Neutrophil (primary cell): ENCODE data around the gene CCDC149.

Experiments
- H3K27ac ChIP-seq: fragments of 200-600 bp; sonication (generic); 2 replicates; pipeline ENCODE4 v1.5.1; 2016; ENCODE audit warnings: mild to moderate bottlenecking, moderate library complexity
- H3K27me3 ChIP-seq: fragments of 200-600 bp; sonication (generic); 2 replicates; pipeline ENCODE4 v1.6.0; 2016; ENCODE audit warnings: mild to moderate bottlenecking
- H3K36me3 ChIP-seq: fragments of 200-600 bp; sonication (generic); 2 replicates; pipeline ENCODE4 v1.5.1; 2017
- H3K4me1 ChIP-seq, 2 experiments: fragments of 200-600 bp in 1 of 2; sonication (generic) in 1 of 2; 1 replicate in 1 of 2; 2 replicates in 1 of 2; pipeline versions ENCODE4 v1.5.1 to v1.6.1; 2013 to 2016; ENCODE audit warnings: low read depth in 1 of 2, low read length in 1 of 2, mild to moderate bottlenecking in 1 of 2, moderate library complexity in 1 of 2; ENCODE audit not compliant: control insufficient read depth in 1 of 2, insufficient read depth in 1 of 2
- H3K4me3 ChIP-seq, 2 experiments: fragments of 200-600 bp in 1 of 2; sonication (generic) in 1 of 2; 1 replicate in 1 of 2; 2 replicates in 1 of 2; pipeline ENCODE4 v1.5.1; 2013 to 2016; ENCODE audit warnings: low read depth in 1 of 2, low read length in 1 of 2, mild to moderate bottlenecking in 1 of 2, moderate library complexity in 1 of 2
- H3K9me3 ChIP-seq: fragments of 200-600 bp; sonication (generic); 2 replicates; pipeline ENCODE4 v1.5.1; 2016
- TF ChIP-seq, protein P1 (sequence below): fragments of 200-600 bp; sonication (generic); IDR thresholded peaks from 2 replicates; pipeline ENCODE4 v1.5.1; 2016; ENCODE audit warnings: antibody characterized with exemption

Gene CCDC149

GRCh38 chr4:24805566-24805965, 107.3 kb downstream of the CCDC149 start:
- Histone ChIP-seq H3K27ac (no peak overlapping the region), H3K4me1 (peaks cover 0 to 1% of the 10 kb centered on the region in 2 experiments), H3K36me3 (no peaks in the 10 kb centered on the region), H3K9me3 (no peaks in the 10 kb centered on the region), H3K4me3 (no peak overlapping the region), H3K27me3 (peaks cover 26% of the 10 kb centered on the region)
- TF ChIP-seq, protein P1, sequence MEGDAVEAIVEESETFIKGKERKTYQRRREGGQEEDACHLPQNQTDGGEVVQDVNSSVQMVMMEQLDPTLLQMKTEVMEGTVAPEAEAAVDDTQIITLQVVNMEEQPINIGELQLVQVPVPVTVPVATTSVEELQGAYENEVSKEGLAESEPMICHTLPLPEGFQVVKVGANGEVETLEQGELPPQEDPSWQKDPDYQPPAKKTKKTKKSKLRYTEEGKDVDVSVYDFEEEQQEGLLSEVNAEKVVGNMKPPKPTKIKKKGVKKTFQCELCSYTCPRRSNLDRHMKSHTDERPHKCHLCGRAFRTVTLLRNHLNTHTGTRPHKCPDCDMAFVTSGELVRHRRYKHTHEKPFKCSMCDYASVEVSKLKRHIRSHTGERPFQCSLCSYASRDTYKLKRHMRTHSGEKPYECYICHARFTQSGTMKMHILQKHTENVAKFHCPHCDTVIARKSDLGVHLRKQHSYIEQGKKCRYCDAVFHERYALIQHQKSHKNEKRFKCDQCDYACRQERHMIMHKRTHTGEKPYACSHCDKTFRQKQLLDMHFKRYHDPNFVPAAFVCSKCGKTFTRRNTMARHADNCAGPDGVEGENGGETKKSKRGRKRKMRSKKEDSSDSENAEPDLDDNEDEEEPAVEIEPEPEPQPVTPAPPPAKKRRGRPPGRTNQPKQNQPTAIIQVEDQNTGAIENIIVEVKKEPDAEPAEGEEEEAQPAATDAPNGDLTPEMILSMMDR = no peak

DNA sequence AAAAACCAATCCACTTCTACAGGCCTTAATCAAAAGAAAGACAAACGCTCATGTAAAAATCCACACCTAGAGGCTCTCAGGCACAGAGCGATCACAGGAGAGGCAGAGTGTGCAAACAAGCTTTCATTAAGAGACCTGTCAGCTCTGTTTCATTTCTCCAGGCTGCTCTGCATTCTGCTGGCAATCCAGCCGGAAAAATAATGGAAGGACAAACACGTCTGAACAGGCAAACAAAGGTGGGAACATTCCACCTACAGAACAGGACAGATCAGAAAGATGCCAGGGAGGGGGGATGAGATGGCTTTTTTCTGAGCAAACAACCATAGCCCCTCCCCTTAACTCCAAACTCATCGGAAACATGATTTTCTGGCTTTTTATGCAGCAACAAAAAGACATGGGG, 107.8 kb downstream of the CCDC149 start:
- TF ChIP-seq, protein P1 = no peak
- Histone ChIP-seq H3K4me1 (peaks cover 0 to 6% of the 10 kb centered on the region in 2 experiments), H3K27me3 (peaks cover 31% of the 10 kb centered on the region), H3K27ac (no peak overlapping the region), H3K4me3 (no peak overlapping the region), H3K36me3 (no peaks in the 10 kb centered on the region), H3K9me3 (no peaks in the 10 kb centered on the region)

DNA sequence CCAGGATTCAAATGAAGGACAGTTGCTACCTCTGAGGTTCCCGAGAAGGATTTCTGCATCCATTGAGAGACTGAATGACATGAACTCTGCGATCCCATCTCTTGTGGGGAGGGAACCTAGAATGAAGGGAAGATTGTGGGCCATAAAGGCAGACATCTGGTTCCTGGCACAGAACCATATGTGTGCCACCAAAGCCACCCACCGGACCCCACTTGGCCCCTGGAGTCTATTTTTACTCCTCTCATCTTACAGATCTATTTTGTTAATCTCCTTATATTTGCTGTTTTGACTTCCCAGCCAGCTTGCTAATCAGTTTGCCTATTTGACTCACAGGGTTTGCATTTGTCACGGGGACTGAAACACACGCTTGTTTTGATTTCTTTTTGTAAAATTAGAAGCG, 110.2 kb downstream of the CCDC149 start:
- no peak overlapping the region for H3K4me3 ChIP-seq
- peaks cover 0 to 10% of the 10 kb centered on the region in 2 experiments for H3K4me1 ChIP-seq
- H3K36me3 ChIP-seq = no peaks in the 10 kb centered on the region
- H3K27ac ChIP-seq = no peak overlapping the region
- H3K9me3 ChIP-seq = no peaks in the 10 kb centered on the region
- H3K27me3 ChIP-seq = peaks cover 55% of the 10 kb centered on the region
- TF ChIP-seq, protein P1 = no peak

- Histone ChIP-seq H3K4me3 (no peak overlapping the region), H3K4me1 (peaks cover 0 to 10% of the 10 kb centered on the region in 2 experiments), H3K36me3 (no peaks in the 10 kb centered on the region), H3K9me3 (no peaks in the 10 kb centered on the region), H3K27ac (no peak overlapping the region), H3K27me3 (peaks cover 66% of the 10 kb centered on the region)
- TF ChIP-seq, protein P1 = no peak
These were observed 111.5 kb downstream of the CCDC149 start for GRCh38 chr4:24801136-24801855.

- Histone ChIP-seq H3K36me3 (no peaks in the 10 kb centered on the region), H3K27me3 (peaks cover 68% of the 10 kb centered on the region), H3K9me3 (no peaks in the 10 kb centered on the region), H3K4me1 (peaks cover 0 to 10% of the 10 kb centered on the region in 2 experiments), H3K4me3 (no peak overlapping the region), H3K27ac (no peak overlapping the region)
- TF ChIP-seq, protein P1 = no peak
These were observed 112.4 kb downstream of the CCDC149 start for GRCh38 chr4:24800325-24800895.
